Lower lobe of right lung (tissue), 2 donors: ENCODE results near the gene SMIM23. TPM values are rescaled to one million over a fixed set of nuclear protein-coding genes. Genes with fewer than 3 reads are reported as not detected.

Source experiments
- ATAC-seq, 2 donors: fragments of 200-7000 bp; cut with Tn5 transposase; one replicate each; pipeline ENCODE4 v1.9.1; 2020 to 2022; ENCODE audit warnings: mild to moderate bottlenecking in 2 of 2, moderate library complexity in 2 of 2
- DNase-seq: peaks from one replicate; pipeline ENCODE4 v3.0.0-alpha.2; 2020
- H3K27ac ChIP-seq: fragments of 200-600 bp; one replicate; pipeline ENCODE4 v1.8.0; 2022
- H3K27me3 ChIP-seq: fragments of 200-600 bp; one replicate; pipeline ENCODE4 v1.8.0; 2022; ENCODE audit warnings: low read depth
- H3K36me3 ChIP-seq: fragments of 200-600 bp; one replicate; pipeline ENCODE4 v1.8.0; 2022; ENCODE audit warnings: mild to moderate bottlenecking
- H3K4me1 ChIP-seq: fragments of 200-600 bp; one replicate; pipeline ENCODE4 v1.8.0; 2022
- H3K4me3 ChIP-seq: fragments of 200-600 bp; one replicate; pipeline ENCODE4 v1.8.0; 2022; ENCODE audit warnings: mild to moderate bottlenecking
- H3K9me3 ChIP-seq: fragments of 200-600 bp; one replicate; pipeline ENCODE4 v1.8.0; 2022
- CTCF ChIP-seq: fragments of 200-600 bp; IDR thresholded peaks from one replicate; pipeline ENCODE4 v1.8.0; 2022; ENCODE audit warnings: antibody characterized with exemption, mild to moderate bottlenecking
- intact Hi-C: fragments of 100-400 bp; cut with DNase I; formaldehyde crosslinking; loops from one replicate; pipeline ENCODE4 v1.11.0; 2022
- total RNA-seq: library from RNA; stranded (reverse); fragmentation: NEBNext Ultra II Directional; extraction: Animal tissue kit (Norgen Biotek cat#: 25700); gene quantifications from one replicate; pipeline ENCODE4 v1.2.1, GENCODE V29; 2021
- donor health status: DM: no; HTN: yes; CAD: no; lungs with severe emphysema.

Gene SMIM23
- total RNA-seq, 1 donor from 2014 or later, result not detected

DNA sequence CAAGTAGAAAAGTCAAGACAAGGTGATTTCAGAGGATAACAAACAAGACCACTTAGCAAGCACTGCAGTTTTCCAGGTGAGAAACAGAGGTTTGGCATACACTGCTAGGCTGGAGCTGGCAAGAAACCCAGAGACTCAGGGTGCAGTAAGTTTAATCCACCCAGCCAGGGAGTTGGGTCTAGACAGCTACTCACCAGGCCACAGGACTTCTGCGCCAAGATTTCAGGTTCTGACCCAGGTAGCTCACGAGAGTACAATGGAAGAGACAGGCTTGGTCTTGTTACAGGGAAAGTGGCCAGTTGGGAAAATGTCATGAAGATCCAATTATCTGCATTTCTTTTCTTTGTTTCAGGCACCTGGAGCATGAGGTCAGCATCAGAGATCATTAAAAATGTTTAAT, 9.8 kb downstream of the SMIM23 start:
- no peak overlapping the region for H3K4me3 ChIP-seq
- H3K27ac ChIP-seq, result no peak overlapping the region
- H3K36me3 ChIP-seq, result no peaks in the 10 kb centered on the region
- no peaks in the 10 kb centered on the region for H3K9me3 ChIP-seq
- H3K4me1 ChIP-seq, result no peaks in the 10 kb centered on the region
- no peak for TF ChIP-seq CTCF
- no peaks in the 10 kb centered on the region for H3K27me3 ChIP-seq
- DNase-seq (no peak), ATAC-seq (no peak)
- intact Hi-C loops, result no loop called here

DNA sequence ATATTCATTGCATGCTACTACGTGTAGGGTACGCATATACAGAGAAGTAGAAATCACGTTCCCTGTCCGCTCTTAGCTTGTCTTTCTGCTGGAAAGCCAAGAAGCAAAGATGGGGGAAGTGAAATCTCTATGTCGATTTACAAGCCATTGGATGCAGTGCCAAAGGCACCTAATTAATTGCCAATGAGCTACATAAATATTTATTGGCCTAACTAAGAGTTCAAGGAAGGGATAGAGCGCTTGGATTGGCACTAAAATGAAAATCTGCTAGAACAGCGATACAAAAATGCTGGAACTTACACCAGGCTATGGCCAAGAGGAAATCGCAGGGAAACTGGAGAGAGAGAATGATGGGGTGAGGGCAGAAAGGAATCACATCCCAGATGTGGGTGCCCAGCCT, 10.8 kb downstream of the SMIM23 start:
- no peak for DNase-seq
- no peaks in the 10 kb centered on the region for H3K36me3 ChIP-seq
- no peak overlapping the region for H3K27ac ChIP-seq
- intact Hi-C loops, result no loop called here
- no peak for ATAC-seq
- H3K4me1 ChIP-seq, result no peaks in the 10 kb centered on the region
- H3K4me3 ChIP-seq, result no peak overlapping the region
- no peaks in the 10 kb centered on the region for H3K9me3 ChIP-seq
- no peaks in the 10 kb centered on the region for H3K27me3 ChIP-seq
- TF ChIP-seq CTCF, result no peak

- Histone ChIP-seq H3K4me1 (no peaks in the 10 kb centered on the region), H3K4me3 (no peak overlapping the region), H3K9me3 (no peaks in the 10 kb centered on the region), H3K36me3 (no peaks in the 10 kb centered on the region), H3K27ac (no peak overlapping the region), H3K27me3 (no peaks in the 10 kb centered on the region)
- no peak for ATAC-seq
- TF ChIP-seq CTCF, result no peak
- intact Hi-C loops, result no loop called here
- DNase-seq, result no peak
These were observed 11.9 kb downstream of the SMIM23 start for GRCh38 chr5:171797543-171797942.

- intact Hi-C loops, result no loop called here
- no peaks in the 10 kb centered on the region for H3K9me3 ChIP-seq
- no peaks in the 10 kb centered on the region for H3K36me3 ChIP-seq
- TF ChIP-seq CTCF, result no peak
- no peaks in the 10 kb centered on the region for H3K4me1 ChIP-seq
- DNase-seq, result no peak
- H3K4me3 ChIP-seq, result no peak overlapping the region
- no peaks in the 10 kb centered on the region for H3K27me3 ChIP-seq
- ATAC-seq, result no peak
- no peak overlapping the region for H3K27ac ChIP-seq
These were observed 12.8 kb downstream of the SMIM23 start for GRCh38 chr5:171798418-171798817.

DNA sequence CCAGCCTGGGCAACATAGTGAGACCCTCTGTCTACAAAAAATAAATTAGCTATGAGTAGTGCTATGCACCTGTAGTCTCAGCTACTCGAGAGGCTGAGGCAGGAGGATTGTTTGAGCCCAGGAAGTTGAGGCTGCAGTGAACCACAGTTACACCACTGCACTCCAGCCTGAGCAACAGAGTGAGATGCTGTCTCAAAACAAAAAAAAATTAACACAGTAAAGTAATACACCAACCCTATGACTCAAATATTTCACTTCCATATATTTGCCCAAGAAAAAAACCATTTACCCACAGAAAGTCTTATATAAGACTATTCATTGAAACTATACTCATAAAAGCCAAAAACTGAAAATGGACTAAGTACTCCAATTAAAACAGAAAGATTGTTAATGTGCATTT, 16.2 kb downstream of the SMIM23 start:
- no peak for TF ChIP-seq CTCF
- ATAC-seq, result no peak
- H3K27ac ChIP-seq, result no peak overlapping the region
- intact Hi-C loops, result no loop called here
- H3K4me1 ChIP-seq, result no peaks in the 10 kb centered on the region
- H3K27me3 ChIP-seq, result peaks cover 8% of the 10 kb centered on the region
- no peaks in the 10 kb centered on the region for H3K9me3 ChIP-seq
- H3K36me3 ChIP-seq, result no peaks in the 10 kb centered on the region
- no peak overlapping the region for H3K4me3 ChIP-seq
- no peak for DNase-seq

- H3K9me3 ChIP-seq, result no peaks in the 10 kb centered on the region
- peaks cover 9% of the 10 kb centered on the region for H3K27me3 ChIP-seq
- no peaks in the 10 kb centered on the region for H3K4me1 ChIP-seq
- TF ChIP-seq CTCF, result no peak
- no peak overlapping the region for H3K27ac ChIP-seq
- intact Hi-C loops, result no loop called here
- H3K4me3 ChIP-seq, result no peak overlapping the region
- DNase-seq (no peak), ATAC-seq (no peak)
- H3K36me3 ChIP-seq, result no peaks in the 10 kb centered on the region
These were observed 20.1 kb downstream of the SMIM23 start for GRCh38 chr5:171805746-171806145.
